Naive thymus-derived CD4-positive, alpha-beta T cell (primary cell): ENCODE results near the gene KSR2. TPM values are rescaled to one million over a fixed set of nuclear protein-coding genes. Genes with fewer than 3 reads are reported as not detected.

Experiments used
- ATAC-seq: fragments of 150-1000 bp; cut with Tn5 transposase; 2 replicates; pipeline ENCODE4 v1.10.0; 2021; ENCODE audit warnings: mild to moderate bottlenecking, moderate library complexity
- CTCF ChIA-PET: fragments of 350-600 bp; sonication (Branson Sonifier 250); formaldehyde crosslinking; loops from one replicate; lab custom pipeline; 2021; ENCODE audit warnings: antibody characterized with exemption; lab: Charles Lee
- POLR2A ChIA-PET: fragments of 350-600 bp; sonication (Branson Sonifier 250); formaldehyde crosslinking; loops from one replicate; lab custom pipeline; 2021; ENCODE audit warnings: antibody characterized with exemption, inconsistent platforms; lab: Charles Lee
- DNase-seq, 9 donors: peaks; one replicate each; pipeline versions ENCODE4 v3.0.0 to v3.0.0-alpha.2; 2020 to 2022; ENCODE audit warnings: mixed read lengths in 1 of 9
- H3K27ac ChIP-seq: one replicate; pipeline ENCODE4 v1.7.0; 2013; ENCODE audit warnings: mild to moderate bottlenecking, low read depth, low read length, moderate library complexity
- H3K27me3 ChIP-seq, 2 donors: one replicate each; pipeline ENCODE4 v1.7.0; 2013; ENCODE audit warnings: low read length in 2 of 2, mild to moderate bottlenecking in 2 of 2, moderate library complexity in 2 of 2; ENCODE audit not compliant: control insufficient read depth in 2 of 2, insufficient read depth in 2 of 2
- H3K36me3 ChIP-seq, 3 experiments: 1 replicate in 2 of 3; 2 replicates in 1 of 3; pipeline ENCODE4 v1.7.0; 2013; ENCODE audit warnings: low read length in 3 of 3, mild to moderate bottlenecking in 3 of 3, moderate library complexity in 1 of 3; ENCODE audit not compliant: insufficient read depth in 3 of 3, control insufficient read depth in 2 of 3
- H3K4me1 ChIP-seq, 2 donors: one replicate each; pipeline ENCODE4 v1.7.0; 2013; ENCODE audit warnings: low read length in 2 of 2, mild to moderate bottlenecking in 2 of 2, moderate library complexity in 1 of 2; ENCODE audit not compliant: control insufficient read depth in 2 of 2, insufficient read depth in 2 of 2
- H3K4me3 ChIP-seq: 2 replicates; pipeline ENCODE4 v1.7.0; 2013; ENCODE audit warnings: mild to moderate bottlenecking, low read length
- H3K9me3 ChIP-seq, 3 experiments: 1 replicate in 2 of 3; 2 replicates in 1 of 3; pipeline ENCODE4 v1.7.0; 2013; ENCODE audit warnings: low read length in 3 of 3; ENCODE audit not compliant: control insufficient read depth in 2 of 3
- H3K27ac Mint-ChIP-seq, 9 donors: one replicate each; pipeline ENCODE4 v1.8.0; 2020 to 2022; ENCODE audit warnings: mixed read lengths in 9 of 9, mild to moderate bottlenecking in 8 of 9, moderate library complexity in 5 of 9, inconsistent platforms in 2 of 9
- H3K27me3 Mint-ChIP-seq, 5 donors: one replicate each; pipeline ENCODE4 v1.8.0; 2021 to 2022; ENCODE audit warnings: mixed read lengths in 5 of 5, mild to moderate bottlenecking in 1 of 5
- H3K36me3 Mint-ChIP-seq, 5 donors: one replicate each; pipeline ENCODE4 v1.8.0; 2020 to 2022; ENCODE audit warnings: mixed read lengths in 5 of 5, mild to moderate bottlenecking in 3 of 5, inconsistent platforms in 1 of 5
- H3K4me1 Mint-ChIP-seq, 7 donors: one replicate each; pipeline ENCODE4 v1.8.0; 2020 to 2022; ENCODE audit warnings: mixed read lengths in 7 of 7, mild to moderate bottlenecking in 3 of 7, inconsistent platforms in 1 of 7
- H3K4me3 Mint-ChIP-seq, 10 donors: one replicate each; pipeline ENCODE4 v1.8.0; 2020 to 2022; ENCODE audit warnings: mild to moderate bottlenecking in 10 of 10, mixed read lengths in 10 of 10, moderate library complexity in 6 of 10, inconsistent platforms in 2 of 10
- H3K9me3 Mint-ChIP-seq, 11 donors: one replicate each; pipeline ENCODE4 v1.8.0; 2020 to 2022; ENCODE audit warnings: mixed read lengths in 11 of 11, mild to moderate bottlenecking in 4 of 11, inconsistent platforms in 1 of 11, moderate library complexity in 1 of 11
- intact Hi-C, 2 donors: fragments of 100-400 bp; cut with micrococcal nuclease; formaldehyde crosslinking; loops; one replicate each; pipeline ENCODE4 v1.15.1; 2023
- polyA plus RNA-seq, 2 donors: library from polyadenylated mRNA; unstranded; fragments of 300-500 nt; fragmentation: Illumina TruSeq; gene quantifications; one replicate each; pipeline ENCODE4 v1.2.3, GENCODE V29; 2021
- total RNA-seq, 6 experiments: library from RNA in 5 of 6; stranded (reverse) in 5 of 6; gene quantifications; 1 replicate in 5 of 6; 2 replicates in 1 of 6; pipeline ENCODE4 v1.2.3 and lab custom pipeline; 2021 to 2026

The KSR2 gene
- total and polyA plus RNA-seq, 7 experiments from 2014 or later, result 0.03 to 0.07 TPM; not detected in 5

DNA sequence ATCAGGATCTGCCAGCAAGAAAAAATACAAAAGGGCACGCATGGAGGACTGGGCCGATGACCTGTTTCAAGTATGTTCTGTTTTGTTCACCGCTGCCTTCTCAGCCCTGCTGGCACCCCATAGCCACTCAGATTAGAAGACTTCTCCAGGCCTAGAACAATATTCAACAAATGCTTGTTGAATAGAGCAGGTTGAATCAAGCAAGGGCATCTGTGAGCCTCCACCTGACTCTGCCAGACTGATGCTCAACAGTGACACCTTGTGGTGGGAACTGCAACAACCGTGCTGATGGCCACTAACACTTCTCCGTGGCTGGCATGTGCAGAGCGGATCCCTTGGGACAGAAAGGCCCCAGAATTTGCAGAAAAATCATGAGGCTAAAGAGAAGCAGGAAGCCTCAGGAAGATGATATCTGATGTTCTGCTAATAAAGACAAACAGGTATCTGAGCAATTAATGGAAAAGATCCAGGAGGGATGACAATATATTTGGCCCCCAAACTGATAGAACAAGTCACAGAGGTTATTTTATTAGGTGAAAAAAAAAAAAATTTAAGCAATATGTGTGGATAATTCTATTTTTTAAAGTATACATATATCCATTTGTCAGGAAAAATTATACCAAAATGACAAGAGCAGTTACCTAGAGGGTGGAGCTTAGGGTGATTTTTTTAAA is 114.3 kb downstream of the KSR2 start:
- Mint-ChIP-seq H3K36me3 (no peaks in the 10 kb centered on the region), H3K27me3 (peaks cover 0 to 9% (median 5%) of the 10 kb centered on the region in 5 donors), H3K27ac (no peak overlapping the region), H3K9me3 (peaks cover 0 to 22% (median 1%) of the 10 kb centered on the region in 11 donors), H3K4me3 (no peak overlapping the region), H3K4me1 (peaks cover 0 to 4% (median 0%) of the 10 kb centered on the region in 7 donors)
- Histone ChIP-seq H3K9me3 (no peaks in the 10 kb centered on the region), H3K27ac (no peak overlapping the region), H3K27me3 (no peaks in the 10 kb centered on the region), H3K36me3 (no peaks in the 10 kb centered on the region), H3K4me3 (no peak overlapping the region), H3K4me1 (no peaks in the 10 kb centered on the region)
- CTCF ChIA-PET, result interaction anchor here (0.6 kb wide), 1 partner anchor 34 kb away, joined by 4 read pairs; no protein-coding TSS in a partner anchor
- POLR2A ChIA-PET, result no interaction called here
- DNase-seq (peak in 4 of 9 donors; percentile 4 to 45 (median 10)), ATAC-seq (peak; percentile 45)
- intact Hi-C loops, result loop anchor here in 1 of 2 donors (5.0 kb wide), 1 partner anchor 642 kb away; no protein-coding TSS in a partner anchor

DNA sequence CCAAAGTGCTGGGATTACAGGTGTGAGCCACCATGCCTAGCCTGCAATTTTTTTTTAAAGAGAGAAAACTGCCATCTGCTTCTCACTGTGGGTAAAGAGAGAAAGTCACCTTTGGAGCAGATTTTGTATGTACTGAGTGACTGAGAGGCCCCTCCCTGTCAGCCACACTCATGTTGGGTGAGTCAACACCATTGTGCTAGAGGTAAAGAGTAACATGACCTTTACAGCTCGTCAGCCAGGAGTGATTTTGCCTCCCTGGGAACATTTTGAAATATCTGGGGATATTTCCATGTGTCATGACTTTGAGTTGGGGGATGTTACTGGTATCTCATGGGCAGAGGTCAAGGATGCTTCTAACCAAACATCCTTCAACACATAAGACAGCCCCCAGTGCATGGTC is 115.2 kb downstream of the KSR2 start:
- no peak overlapping the region for H3K27ac Mint-ChIP-seq
- Histone ChIP-seq H3K36me3 (no peaks in the 10 kb centered on the region), H3K27me3 (no peaks in the 10 kb centered on the region), H3K4me1 (no peaks in the 10 kb centered on the region), H3K9me3 (no peaks in the 10 kb centered on the region), H3K27ac (no peak overlapping the region), H3K4me3 (no peak overlapping the region)
- POLR2A ChIA-PET, result no interaction called here
- ATAC-seq (no peak), DNase-seq (no peak)
- peaks cover 0 to 4% (median 0%) of the 10 kb centered on the region in 7 donors for H3K4me1 Mint-ChIP-seq
- no peak overlapping the region for H3K4me3 Mint-ChIP-seq
- peaks cover 0 to 22% (median 1%) of the 10 kb centered on the region in 11 donors for H3K9me3 Mint-ChIP-seq
- CTCF ChIA-PET, result no interaction called here
- no peaks in the 10 kb centered on the region for H3K36me3 Mint-ChIP-seq
- intact Hi-C loops, result loop anchor here in 1 of 2 donors (5.0 kb wide), 1 partner anchor 641 kb away; no protein-coding TSS in a partner anchor
- peaks cover 0 to 16% (median 8%) of the 10 kb centered on the region in 5 donors for H3K27me3 Mint-ChIP-seq

DNA sequence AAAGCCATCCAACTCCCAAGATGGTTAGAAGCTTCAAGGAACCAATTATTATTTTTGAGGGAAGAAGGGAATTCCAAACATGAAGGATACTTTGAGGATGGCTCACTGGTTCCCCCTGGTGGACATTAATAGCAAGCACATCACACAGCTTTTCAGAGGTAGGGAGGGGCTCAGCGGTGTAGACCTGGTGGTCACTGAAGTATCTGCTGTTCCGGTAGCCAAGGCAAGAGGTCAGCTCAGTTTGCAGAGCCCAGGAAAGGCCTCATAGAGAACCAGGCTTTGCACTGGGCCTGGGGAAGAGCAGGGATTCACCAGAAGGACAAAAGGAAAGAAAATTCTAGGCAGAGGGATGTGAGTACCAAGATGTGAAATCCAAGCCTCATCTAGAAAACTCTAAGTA is 118.7 kb downstream of the KSR2 start:
- peaks cover 3 to 40% (median 32%) of the 10 kb centered on the region in 5 donors for H3K27me3 Mint-ChIP-seq
- peaks cover 0 to 18% (median 1%) of the 10 kb centered on the region in 11 donors for H3K9me3 Mint-ChIP-seq
- H3K4me1 Mint-ChIP-seq, result peaks cover 0 to 4% (median 0%) of the 10 kb centered on the region in 7 donors
- intact Hi-C loops, result loop anchor here in 1 of 2 donors (5.0 kb wide), 1 partner anchor 638 kb away; no protein-coding TSS in a partner anchor
- no peak overlapping the region for H3K4me3 Mint-ChIP-seq
- no peak overlapping the region for H3K27ac Mint-ChIP-seq
- ATAC-seq, result peak; percentile 42
- Histone ChIP-seq H3K4me3 (no peak overlapping the region), H3K27ac (no peak overlapping the region), H3K9me3 (no peaks in the 10 kb centered on the region), H3K4me1 (no peaks in the 10 kb centered on the region), H3K27me3 (no peaks in the 10 kb centered on the region), H3K36me3 (no peaks in the 10 kb centered on the region)
- no peak for DNase-seq
- POLR2A ChIA-PET, result no interaction called here
- CTCF ChIA-PET, result interaction anchor here (1.6 to 1.8 kb wide), 3 partner anchors 8 to 13 kb away, joined by 3 to 13 read pairs (median 6); no protein-coding TSS in a partner anchor
- no peaks in the 10 kb centered on the region for H3K36me3 Mint-ChIP-seq

DNA sequence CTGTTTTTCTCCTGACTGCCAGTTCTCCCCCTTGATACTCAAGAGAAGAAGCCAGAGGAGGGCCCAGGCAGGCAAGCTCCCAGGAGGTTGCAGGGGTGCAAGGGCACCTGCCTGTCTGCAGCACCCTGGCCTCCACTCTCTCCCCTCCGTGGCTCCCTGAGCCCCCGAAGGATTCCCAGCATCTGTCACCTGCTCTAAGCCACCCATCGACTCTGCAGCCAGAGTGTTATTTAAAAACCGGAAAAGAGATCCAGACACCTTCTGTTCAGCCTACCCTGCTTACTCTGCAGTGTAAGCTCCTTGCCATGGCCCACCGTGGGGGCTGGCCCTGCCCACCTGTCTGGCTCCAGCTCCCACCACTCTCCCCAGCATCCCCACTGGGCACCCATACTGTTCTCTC is 121.4 kb downstream of the KSR2 start:
- ATAC-seq, result no peak
- H3K27me3 Mint-ChIP-seq, result peaks cover 3 to 49% (median 43%) of the 10 kb centered on the region in 5 donors

DNA sequence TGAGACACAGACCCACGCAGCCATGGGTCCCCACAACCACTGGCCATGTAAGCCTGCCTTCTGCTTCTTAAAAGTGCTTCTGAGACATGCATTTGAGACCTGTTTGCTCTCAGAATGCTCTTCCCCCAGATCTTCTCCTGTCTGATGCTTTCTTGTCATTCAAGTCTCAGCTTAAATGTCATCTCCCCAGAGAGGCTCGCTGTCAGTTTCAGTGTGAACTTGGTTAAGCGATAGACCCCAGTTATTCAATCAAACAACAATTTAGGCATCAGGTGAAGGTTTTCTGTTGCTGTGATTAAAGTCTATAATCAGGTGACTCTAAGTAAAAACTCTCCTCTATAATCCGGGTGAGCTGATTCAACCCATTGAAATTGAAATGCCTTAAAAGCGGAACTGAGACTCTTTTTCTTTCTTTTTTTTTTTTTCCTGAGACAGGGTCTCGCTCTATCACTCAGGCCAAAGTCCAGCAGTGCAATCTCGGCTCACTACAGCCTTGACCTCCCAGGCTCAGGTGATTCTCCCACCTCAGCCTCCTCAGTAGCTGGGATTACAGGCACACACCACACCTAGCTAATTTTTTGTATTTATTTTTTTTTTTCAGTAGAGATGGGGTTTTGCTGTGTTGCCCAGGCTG is 123.4 kb downstream of the KSR2 start:
- Mint-ChIP-seq H3K36me3 (peaks cover 0 to 4% (median 3%) of the 10 kb centered on the region in 5 donors), H3K27ac (no peak overlapping the region), H3K4me3 (no peak overlapping the region), H3K9me3 (peaks cover 0 to 23% (median 5%) of the 10 kb centered on the region in 11 donors), H3K27me3 (peaks cover 3 to 58% (median 45%) of the 10 kb centered on the region in 5 donors), H3K4me1 (peaks cover 0 to 5% (median 0%) of the 10 kb centered on the region in 7 donors)
- no peak overlapping the region for H3K4me3 ChIP-seq
- no peaks in the 10 kb centered on the region for H3K9me3 ChIP-seq
- H3K4me1 ChIP-seq, result no peaks in the 10 kb centered on the region
- no peak overlapping the region for H3K27ac ChIP-seq
- DNase-seq (no peak), ATAC-seq (no peak)
- intact Hi-C loops, result no loop called here
- no peaks in the 10 kb centered on the region for H3K36me3 ChIP-seq
- CTCF ChIA-PET, result no interaction called here
- POLR2A ChIA-PET, result no interaction called here
- no peaks in the 10 kb centered on the region for H3K27me3 ChIP-seq

More for the DNA sequence above, 121.4 kb downstream of the KSR2 start:
- H3K27ac Mint-ChIP-seq, result no peak overlapping the region
- no peak overlapping the region for H3K27ac ChIP-seq
- no peaks in the 10 kb centered on the region for H3K36me3 ChIP-seq
- peaks cover 0 to 19% (median 5%) of the 10 kb centered on the region in 11 donors for H3K9me3 Mint-ChIP-seq
- no peak overlapping the region for H3K4me3 Mint-ChIP-seq
- CTCF ChIA-PET, result no interaction called here
- H3K9me3 ChIP-seq, result no peaks in the 10 kb centered on the region
- H3K27me3 ChIP-seq, result no peaks in the 10 kb centered on the region
- no peak overlapping the region for H3K4me3 ChIP-seq
- DNase-seq, result no peak
- POLR2A ChIA-PET, result no interaction called here
- peaks cover 0 to 4% (median 0%) of the 10 kb centered on the region in 7 donors for H3K4me1 Mint-ChIP-seq
- no peaks in the 10 kb centered on the region for H3K4me1 ChIP-seq
- intact Hi-C loops, result no loop called here
- peaks cover 0 to 3% (median 0%) of the 10 kb centered on the region in 5 donors for H3K36me3 Mint-ChIP-seq

DNA sequence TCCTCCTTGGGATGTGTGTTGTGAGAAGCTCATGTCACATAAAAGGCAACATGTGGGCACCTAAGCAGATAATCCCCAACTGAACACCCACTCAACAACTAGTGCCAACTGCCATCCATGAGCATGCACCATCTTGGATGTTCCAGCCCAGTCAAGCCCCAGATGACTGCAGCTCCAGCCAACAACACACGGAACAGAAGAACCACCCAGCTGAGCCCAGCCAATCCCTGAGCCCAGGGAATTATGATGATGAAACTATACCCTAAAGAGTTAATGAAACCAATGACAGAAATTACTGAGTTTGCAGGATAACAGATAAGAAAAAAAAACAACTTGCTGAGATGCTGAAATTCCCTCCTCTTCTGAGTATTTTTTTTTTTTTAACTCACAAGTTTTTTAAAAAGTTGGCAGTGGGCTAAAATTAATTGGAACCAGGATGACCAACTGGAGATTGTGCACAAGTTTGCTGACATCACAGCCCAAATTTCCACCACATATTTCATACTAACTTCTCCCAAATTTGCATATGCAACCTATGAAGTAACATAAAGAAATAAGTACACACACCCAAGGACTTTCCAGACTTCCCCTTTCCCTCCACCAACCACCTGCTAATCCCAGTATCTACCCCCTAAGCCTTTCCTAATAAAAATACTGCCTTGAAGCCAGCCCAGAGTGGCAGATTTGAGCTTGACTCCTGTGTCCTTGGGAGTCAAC is 124.5 kb downstream of the KSR2 start:
- H3K9me3 Mint-ChIP-seq, result peaks cover 0 to 23% (median 5%) of the 10 kb centered on the region in 11 donors
- CTCF ChIA-PET, result interaction anchor here (0.5 to 0.9 kb wide), 2 partner anchors 13 to 14 kb away, joined by 3 read pairs; no protein-coding TSS in a partner anchor
- no peak overlapping the region for H3K4me3 Mint-ChIP-seq
- DNase-seq (no peak), ATAC-seq (no peak)
- intact Hi-C loops, result no loop called here
- POLR2A ChIA-PET, result no interaction called here
- no peak overlapping the region for H3K27ac Mint-ChIP-seq
- H3K27ac ChIP-seq, result no peak overlapping the region
- H3K4me1 ChIP-seq, result no peaks in the 10 kb centered on the region
- peaks cover 3 to 52% (median 45%) of the 10 kb centered on the region in 5 donors for H3K27me3 Mint-ChIP-seq
- no peaks in the 10 kb centered on the region for H3K36me3 ChIP-seq
- H3K4me3 ChIP-seq, result no peak overlapping the region
- peaks cover 0 to 4% (median 3%) of the 10 kb centered on the region in 5 donors for H3K36me3 Mint-ChIP-seq
- no peaks in the 10 kb centered on the region for H3K9me3 ChIP-seq
- peaks cover 0 to 1% (median 0%) of the 10 kb centered on the region in 7 donors for H3K4me1 Mint-ChIP-seq
- no peaks in the 10 kb centered on the region for H3K27me3 ChIP-seq
